Measurements from ENCODE around the gene COP1. TPM values are rescaled to one million over a fixed set of nuclear protein-coding genes. Genes with fewer than 3 reads are reported as not detected.

COP1 gene
- total RNA-seq, 4 donors from 2014 or later, result 53.4 to 85.5 (median 68.4) TPM

DNA sequence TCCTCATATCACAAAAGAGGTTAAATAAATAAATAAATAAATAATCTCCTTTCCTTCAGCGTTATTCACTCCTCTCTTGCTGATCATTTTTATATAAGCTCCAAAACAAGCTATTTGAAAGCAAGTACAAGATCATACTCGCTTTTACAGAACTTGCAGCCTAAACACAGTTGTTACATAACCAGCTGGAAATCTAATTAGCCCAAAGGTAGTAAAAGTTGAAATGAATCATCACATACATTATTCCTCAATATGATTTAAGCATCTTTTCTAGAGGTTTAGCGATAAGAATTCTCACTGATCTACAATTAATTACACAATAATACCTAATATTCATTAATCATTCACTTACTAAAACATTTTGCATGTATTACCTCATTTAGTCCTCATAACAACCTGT lies 160.2 kb downstream of the COP1 start:
- Histone ChIP-seq H3K27me3 (no peaks in the 10 kb centered on the region), H3K4me1 (no peaks in the 10 kb centered on the region), H3K4me3 (no peak overlapping the region), H3K36me3 (no peaks in the 10 kb centered on the region), H3K9me3 (no peaks in the 10 kb centered on the region), H3K27ac (no peak overlapping the region)
- intact Hi-C loops (cut with DNase I; ENCODE audit: low total_unique reads), result no loop called here
- TF ChIP-seq CTCF (IDR thresholded peaks at IDR 0.05) (no peak), POLR2A (IDR thresholded peaks at IDR 0.05) (no peak)
- no peak for DNase-seq

- H3K27ac ChIP-seq, result no peak overlapping the region
Observed at GRCh38 chr1:176043537-176043936, 163.5 kb downstream of the COP1 start.

DNA sequence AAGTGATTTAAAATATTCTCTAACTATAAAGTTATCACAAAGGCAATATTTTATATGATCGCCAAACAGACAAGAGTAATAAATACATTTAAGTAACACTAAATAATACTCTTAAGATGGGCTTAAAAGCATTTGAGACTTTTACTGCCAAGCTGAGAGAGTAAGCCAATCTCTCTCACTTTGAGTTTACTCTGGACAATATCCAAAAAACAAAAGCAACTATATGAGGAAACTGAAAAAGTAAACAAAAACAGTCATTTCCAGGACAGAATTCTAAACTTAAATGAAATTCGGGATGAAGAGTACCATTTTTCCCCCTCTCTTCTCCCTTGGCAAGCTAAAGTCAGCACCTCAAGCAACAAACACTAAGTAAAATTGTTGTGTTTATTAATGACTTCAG lies 173.2 kb downstream of the COP1 start:
- Histone ChIP-seq H3K36me3 (no peaks in the 10 kb centered on the region), H3K9me3 (no peaks in the 10 kb centered on the region), H3K27me3 (no peaks in the 10 kb centered on the region), H3K27ac (no peak overlapping the region), H3K4me1 (no peaks in the 10 kb centered on the region), H3K4me3 (no peak overlapping the region)
- TF ChIP-seq POLR2A (IDR thresholded peaks at IDR 0.05) (no peak), CTCF (IDR thresholded peaks at IDR 0.05) (no peak)
- DNase-seq, result no peak
- intact Hi-C loops (cut with DNase I; ENCODE audit: low total_unique reads), result no loop called here

More at GRCh38 chr1:176043537-176043936, 163.5 kb downstream of the COP1 start:
- DNase-seq, result no peak
- intact Hi-C loops (cut with DNase I; ENCODE audit: low total_unique reads), result no loop called here
- no peaks in the 10 kb centered on the region for H3K36me3 ChIP-seq
- no peaks in the 10 kb centered on the region for H3K27me3 ChIP-seq
- H3K4me3 ChIP-seq, result no peak overlapping the region
- H3K4me1 ChIP-seq, result no peaks in the 10 kb centered on the region
- H3K9me3 ChIP-seq, result no peaks in the 10 kb centered on the region
- no peak for TF ChIP-seq CTCF (IDR thresholded peaks at IDR 0.05)
- no peak for TF ChIP-seq POLR2A (IDR thresholded peaks at IDR 0.05)

DNA sequence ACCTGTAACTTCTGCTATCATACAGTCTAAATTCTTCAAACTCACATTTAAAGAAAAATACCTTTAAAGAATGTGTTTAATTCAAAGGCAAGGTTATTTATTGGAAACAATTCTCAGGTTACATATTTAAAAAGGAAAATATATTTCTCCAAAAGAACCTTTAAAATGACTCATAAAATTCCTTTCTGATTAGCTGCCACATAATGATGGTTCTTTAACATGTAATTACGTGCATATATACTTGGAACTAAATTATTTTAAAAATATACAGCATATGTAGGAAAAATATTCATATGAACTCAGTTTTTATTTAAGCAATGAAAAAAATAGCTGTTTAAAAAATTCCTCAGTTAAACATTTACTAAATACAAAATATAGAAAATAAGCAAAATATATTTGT lies 173.6 kb downstream of the COP1 start:
- no peak for DNase-seq
- H3K36me3 ChIP-seq, result no peaks in the 10 kb centered on the region
- intact Hi-C loops (cut with DNase I; ENCODE audit: low total_unique reads), result no loop called here
- TF ChIP-seq CTCF (IDR thresholded peaks at IDR 0.05) (no peak), POLR2A (IDR thresholded peaks at IDR 0.05) (no peak)
- H3K4me3 ChIP-seq, result no peak overlapping the region
- H3K4me1 ChIP-seq, result no peaks in the 10 kb centered on the region
- no peaks in the 10 kb centered on the region for H3K27me3 ChIP-seq
- H3K9me3 ChIP-seq, result no peaks in the 10 kb centered on the region
- no peak overlapping the region for H3K27ac ChIP-seq

DNA sequence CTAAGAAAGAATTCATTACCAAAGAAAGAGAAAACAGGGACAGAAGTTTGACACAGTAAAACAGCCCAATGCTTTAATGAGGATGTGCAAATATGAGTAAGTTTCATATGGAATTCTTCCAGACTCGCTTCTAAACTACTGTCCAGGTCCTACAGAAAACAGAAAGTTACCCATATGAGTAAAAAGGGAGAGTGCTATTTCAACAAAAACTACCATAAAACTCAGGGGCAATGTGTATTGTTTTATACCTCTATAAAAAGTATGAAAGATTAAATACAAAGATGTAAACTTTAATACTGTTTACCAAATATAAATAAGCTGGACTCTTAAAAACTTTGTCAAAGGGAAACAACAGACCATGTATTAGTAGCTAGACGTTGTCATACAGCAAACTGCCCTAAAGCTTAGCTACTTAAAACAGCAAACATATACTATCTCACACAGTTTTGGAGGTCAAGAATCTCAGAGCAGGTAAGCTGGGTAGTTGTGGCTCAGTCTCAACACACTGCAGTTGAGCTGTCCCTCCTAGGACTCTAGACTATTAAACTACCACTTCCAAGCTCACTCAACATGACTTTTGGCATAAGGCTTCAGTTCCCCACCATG lies 174.9 kb downstream of the COP1 start:
- H3K27me3 ChIP-seq, result no peaks in the 10 kb centered on the region
- TF ChIP-seq POLR2A (IDR thresholded peaks at IDR 0.05), result no peak
- TF ChIP-seq CTCF (IDR thresholded peaks at IDR 0.05), result no peak
- no peak overlapping the region for H3K27ac ChIP-seq
- no peak overlapping the region for H3K4me3 ChIP-seq
- no peaks in the 10 kb centered on the region for H3K9me3 ChIP-seq
- H3K4me1 ChIP-seq, result no peaks in the 10 kb centered on the region
- H3K36me3 ChIP-seq, result no peaks in the 10 kb centered on the region
- intact Hi-C loops (cut with DNase I; ENCODE audit: low total_unique reads), result no loop called here
- DNase-seq, result no peak

Data from uterus (tissue), 4 donors.